IMR-90 (cell line): Measurements from ENCODE around the gene DHH. TPM values are rescaled to one million over a fixed set of nuclear protein-coding genes. Genes with fewer than 3 reads are reported as not detected.

Experiments
- ATAC-seq: fragments of 200-7000 bp; cut with Tn5 transposase; 2 replicates; pipeline ENCODE4 v1.9.1; 2020; ENCODE audit warnings: low read depth, mild to moderate bottlenecking, moderate library complexity
- BruUV-seq: library from RNA; stranded (reverse); fragments of 400-500 nt; replicated peaks from 2 replicates; lab custom pipeline; 2021; lab: Mats Ljungman, UMichigan
- CTCF ChIA-PET: fragments of 300-600 bp; formaldehyde crosslinking; extraction: SDS; loops from one replicate; lab custom pipeline; 2021; ENCODE audit warnings: antibody characterized with exemption; lab: Yijun Ruan, JAX
- POLR2A ChIA-PET: fragments of 300-600 bp; sonication (Branson Sonifier 250); formaldehyde crosslinking; loops from one replicate; lab custom pipeline; 2022; ENCODE audit warnings: antibody characterized with exemption; ENCODE audit not compliant: unreplicated experiment; lab: Charles Lee
- DNase-seq: peaks from one replicate; pipeline ENCODE4 v3.0.0; 2013
- H2AFZ ChIP-seq: replicated peaks from 2 replicates; pipeline ENCODE3; 2013; ENCODE audit warnings: low read length, mild to moderate bottlenecking; ENCODE audit not compliant: poor library complexity
- H2AK5ac ChIP-seq: 2 replicates; pipeline ENCODE4 v1.6.1; 2013; ENCODE audit warnings: low read depth, low read length, inconsistent platforms
- H2AK9ac ChIP-seq: replicated peaks from 2 replicates; pipeline ENCODE3; 2013; ENCODE audit warnings: mild to moderate bottlenecking, low read depth, low read length, moderate library complexity; ENCODE audit not compliant: poor library complexity
- H2BK120ac ChIP-seq: 2 replicates; pipeline ENCODE4 v1.6.1; 2013; ENCODE audit warnings: low read depth, low read length, inconsistent platforms
- H2BK15ac ChIP-seq: 3 replicates; pipeline ENCODE4 v1.6.1; 2013; ENCODE audit warnings: low read depth, low read length, inconsistent platforms
- H2BK20ac ChIP-seq: 2 replicates; pipeline ENCODE4 v1.6.1; 2013; ENCODE audit warnings: low read depth, mild to moderate bottlenecking, inconsistent platforms, low read length, moderate library complexity
- H2BK5ac ChIP-seq: 2 replicates; pipeline ENCODE4 v1.6.1; 2013; ENCODE audit warnings: mild to moderate bottlenecking, low read depth, low read length, inconsistent platforms; ENCODE audit not compliant: poor library complexity, severe bottlenecking
- H3K14ac ChIP-seq: replicated peaks from 2 replicates; pipeline ENCODE4 v1.6.1; 2013; ENCODE audit warnings: low read depth, low read length, inconsistent platforms
- H3K18ac ChIP-seq: 2 replicates; pipeline ENCODE4 v1.6.1; 2013; ENCODE audit warnings: low read depth, low read length, control low read depth
- H3K23ac ChIP-seq: 2 replicates; pipeline ENCODE4 v1.6.1; 2013; ENCODE audit warnings: low read depth, low read length, inconsistent platforms
- H3K27ac ChIP-seq: 2 replicates; pipeline ENCODE4 v1.5.1; 2013; ENCODE audit warnings: mild to moderate bottlenecking, control low read depth, low read length; ENCODE audit not compliant: insufficient read depth
- H3K27me3 ChIP-seq: 2 replicates; pipeline ENCODE4 v1.6.1; 2013; ENCODE audit warnings: low read length; ENCODE audit not compliant: control insufficient read depth, insufficient read depth
- H3K36me3 ChIP-seq: 2 replicates; pipeline ENCODE4 v1.6.1; 2013; ENCODE audit warnings: low read length, mixed read lengths; ENCODE audit not compliant: control insufficient read depth, insufficient read depth
- H3K4ac ChIP-seq: 2 replicates; pipeline ENCODE4 v1.6.1; 2013; ENCODE audit warnings: low read depth, low read length, inconsistent platforms
- H3K4me1 ChIP-seq: 2 replicates; pipeline ENCODE4 v1.6.1; 2013; ENCODE audit warnings: low read length, mixed read lengths; ENCODE audit not compliant: control insufficient read depth, insufficient read depth
- H3K4me2 ChIP-seq: 2 replicates; pipeline ENCODE4 v1.6.1; 2013; ENCODE audit warnings: low read depth, mild to moderate bottlenecking, control low read depth, low read length, moderate library complexity
- H3K4me3 ChIP-seq: 2 replicates; pipeline ENCODE4 v1.5.1; 2013; ENCODE audit warnings: low read depth, mild to moderate bottlenecking, control low read depth, low read length, moderate library complexity; ENCODE audit not compliant: insufficient read depth
- H3K56ac ChIP-seq: 2 replicates; pipeline ENCODE4 v1.6.1; 2013; ENCODE audit warnings: low read length, inconsistent platforms; ENCODE audit not compliant: insufficient read depth; ENCODE audit errors: extremely low read depth
- H3K79me1 ChIP-seq, 2 experiments: 2 replicates each; pipeline ENCODE4 v1.6.1; 2013; ENCODE audit warnings: low read length in 2 of 2, inconsistent platforms in 1 of 2, low read depth in 1 of 2
- H3K9ac ChIP-seq: 2 replicates; pipeline ENCODE4 v1.6.1; 2013; ENCODE audit warnings: low read depth, low read length, control low read depth
- H3K9me1 ChIP-seq: 2 replicates; pipeline ENCODE4 v1.6.1; 2013; ENCODE audit warnings: low read length, inconsistent platforms; ENCODE audit not compliant: insufficient read depth
- H3K9me3 ChIP-seq: 2 replicates; pipeline ENCODE4 v1.6.1; 2013; ENCODE audit warnings: low read length; ENCODE audit not compliant: control insufficient read depth, insufficient read depth
- H4K20me1 ChIP-seq: 2 replicates; pipeline ENCODE4 v1.6.1; 2013; ENCODE audit warnings: low read length, inconsistent platforms; ENCODE audit not compliant: insufficient read depth
- H4K5ac ChIP-seq: 2 replicates; pipeline ENCODE4 v1.6.1; 2013; ENCODE audit warnings: mild to moderate bottlenecking, low read depth, low read length, control low read depth
- H4K8ac ChIP-seq, 2 experiments: 2 replicates each; pipeline ENCODE4 v1.6.1; 2013; ENCODE audit warnings: low read depth in 2 of 2, low read length in 2 of 2, control low read depth in 1 of 2, inconsistent platforms in 1 of 2
- H4K91ac ChIP-seq: 2 replicates; pipeline ENCODE4 v1.6.1; 2013; ENCODE audit warnings: low read depth, low read length, inconsistent platforms; ENCODE audit not compliant: insufficient read depth
- BHLHE40 ChIP-seq: fragments of 150-350 bp; IDR thresholded peaks from 2 replicates; pipeline ENCODE4 v1.6.1; 2016; ENCODE audit warnings: mild to moderate bottlenecking, low read depth, low read length
- MAFK ChIP-seq: IDR thresholded peaks from 2 replicates; pipeline ENCODE4 v1.6.1; 2012; ENCODE audit warnings: low read depth, low read length, improper control_type of control experiment
- MXI1 ChIP-seq: IDR thresholded peaks from 2 replicates; pipeline ENCODE4 v1.6.1; 2012; ENCODE audit warnings: low read depth, mild to moderate bottlenecking, low read length, moderate library complexity, borderline replicate concordance
- POLR2A ChIP-seq: IDR thresholded peaks from 2 replicates; pipeline ENCODE4 v1.6.1; 2012; ENCODE audit warnings: mild to moderate bottlenecking, low read depth, low read length
- RFX5 ChIP-seq: IDR thresholded peaks from 2 replicates; pipeline ENCODE4 v1.8.0; 2012; ENCODE audit warnings: low read depth, mild to moderate bottlenecking, low read length, moderate library complexity
- SMC3 ChIP-seq: fragments of 150-350 bp; IDR thresholded peaks from 2 replicates; pipeline ENCODE4 v1.6.1; 2016; ENCODE audit warnings: low read depth, mild to moderate bottlenecking, antibody characterized with exemption, low read length, moderate library complexity
- WGBS, 2 experiments: methylation state at CpG; one replicate each; pipeline versions ENCODE4 v1.1.5 to v1.1.7; 2013; ENCODE audit warnings: missing lambda C conversion rate in 2 of 2; ENCODE audit not compliant: insufficient read length in 1 of 2; ENCODE audit errors: extremely low coverage in 2 of 2; 5-methylcytosine and 5-hydroxymethylcytosine counted together
- dilution Hi-C: fragments of 300-500 bp; cut with HindIII; formaldehyde crosslinking; loops from one replicate; pipeline ENCODE4 v1.14.3; 2018; ENCODE audit warnings: low sequenced_read_pairs; ENCODE audit not compliant: unreplicated experiment
- in situ Hi-C: fragments of 300-500 bp; cut with MboI; formaldehyde crosslinking; loops from 3 replicates; pipeline ENCODE4 v1.14.3; 2019; ENCODE audit warnings: low sequenced_read_pairs, inconsistent platforms, mixed read lengths
- intact Hi-C: fragments of 100-400 bp; cut with micrococcal nuclease; formaldehyde crosslinking; loops from 2 replicates; pipeline ENCODE4 v1.10.0; 2022
- polyA plus RNA-seq, 3 experiments: library from polyadenylated mRNA; depleted of rRNA; stranded (reverse); fragments of >200 nt; gene quantifications; 2 replicates each; pipeline ENCODE4 v1.2.3, GENCODE V29; 2012; ENCODE audit warnings: low replicate concordance in 1 of 3
- total RNA-seq: library from RNA; depleted of rRNA; stranded (reverse); fragments of >200 nt; gene quantifications from 2 replicates; pipeline ENCODE4 v1.2.3, GENCODE V29; 2012

The DHH gene
- total and polyA plus RNA-seq, 2 of the 4 experiments (the other 2 are of a cell fraction) = under 0.01 to 0.07 TPM

- dilution Hi-C loops (no loop called here), intact Hi-C loops (no loop called here), in situ Hi-C loops (no loop called here)
- Histone ChIP-seq H3K4me2 (no peak overlapping the region), H3K9me3 (no peaks in the 10 kb centered on the region), H3K79me1 (0 out of 4 replicates have a peak, but pooled peaks cover 0 to 3% of the 10 kb centered on the region in 2 experiments), H3K9ac (no peak overlapping the region), H4K8ac (no peak overlapping the region), H2BK120ac (no peak overlapping the region), H4K91ac (no peak overlapping the region), H3K27me3 (peaks cover 30% of the 10 kb centered on the region; the same call in 1 of the 2 replicates), H3K4me3 (no peak overlapping the region), H3K18ac (no peak overlapping the region), H3K23ac (no peak overlapping the region), H2BK5ac (no peak overlapping the region), H2AFZ (peak overlapping the region; percentile 79), H3K27ac (no peak overlapping the region), H2AK5ac (no peak overlapping the region; the same call in 1 of the 2 replicates), H3K4ac (no peak overlapping the region), H3K4me1 (peaks cover 11% of the 10 kb centered on the region), H3K9me1 (peaks cover 2% of the 10 kb centered on the region; the same call in 1 of the 2 replicates), H2AK9ac (peak overlapping the region; percentile 58), H4K5ac (no peak overlapping the region), H3K14ac (no peak overlapping the region), H2BK20ac (no peak overlapping the region), H2BK15ac (no peak overlapping the region), H3K36me3 (no peaks in the 10 kb centered on the region), H3K56ac (no peak overlapping the region), H4K20me1 (no peaks in the 10 kb centered on the region; the same call in 1 of the 2 replicates)
- ChIA-PET CTCF (interaction anchor here (0.5 to 1.3 kb wide), 4 partner anchors 10 to 161 kb away, joined by 3 to 7 read pairs (median 4); no protein-coding TSS in a partner anchor), POLR2A (interaction anchor here (0.6 kb wide), 1 partner anchor 9 kb away, joined by 5 read pairs; no protein-coding TSS in a partner anchor)
- ATAC-seq (no peak), DNase-seq (no peak)
- TF ChIP-seq RFX5 = no peak
- TF ChIP-seq POLR2A = no peak
- no peak for TF ChIP-seq MAFK
- no peak for TF ChIP-seq MXI1
- no peak for TF ChIP-seq BHLHE40
- no peak for TF ChIP-seq SMC3
- WGBS, 2 experiments = 70% methylated on average over 22 of the region's 41 CpGs; no CpG with 5 or more reads in 1 of the 2 experiments
- BruUV-seq = no TSS peak
Measured at GRCh38 chr12:49091056-49091835, 3.4 kb downstream of the DHH start.
